GM21381 (cell line): Measurements from ENCODE around the gene MXI1.
A peak's percentile ranks its signal among the peaks of the same experiment; 100 is the strongest.
"Not testable (repeated sequence)": the region's sequence is repeated elsewhere in the genome, so short reads cannot be mapped to it uniquely, and the experiment has no call there.

Source experiments
- ATAC-seq: cut with Tn5 transposase; IDR thresholded peaks from one replicate; pipeline ENCODE4 v1.9.1; 2021; ENCODE audit warnings: mild to moderate bottlenecking, moderate library complexity; ENCODE audit not compliant: unreplicated experiment

Gene MXI1

DNA sequence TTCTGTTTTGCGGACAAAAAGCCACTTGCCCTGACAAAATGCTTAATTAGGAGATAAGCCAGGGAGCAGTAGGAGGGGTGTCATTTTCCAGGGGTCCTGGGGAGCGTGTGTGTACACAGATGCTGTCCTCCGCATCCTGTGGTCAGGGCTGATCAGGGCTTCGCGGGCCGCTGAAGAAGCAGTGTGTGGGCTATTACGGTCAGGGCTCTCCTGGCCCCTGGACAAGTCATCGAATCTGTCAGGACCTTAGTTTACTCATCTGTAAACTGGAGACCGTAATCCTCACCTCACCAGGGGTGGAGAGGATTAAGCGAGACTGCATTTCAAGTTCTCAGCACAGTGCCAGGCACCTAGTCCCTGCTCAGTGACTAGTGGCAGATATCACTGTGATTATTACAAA lies 26.0 kb upstream of the MXI1 start:
- ATAC-seq, result no peak

DNA sequence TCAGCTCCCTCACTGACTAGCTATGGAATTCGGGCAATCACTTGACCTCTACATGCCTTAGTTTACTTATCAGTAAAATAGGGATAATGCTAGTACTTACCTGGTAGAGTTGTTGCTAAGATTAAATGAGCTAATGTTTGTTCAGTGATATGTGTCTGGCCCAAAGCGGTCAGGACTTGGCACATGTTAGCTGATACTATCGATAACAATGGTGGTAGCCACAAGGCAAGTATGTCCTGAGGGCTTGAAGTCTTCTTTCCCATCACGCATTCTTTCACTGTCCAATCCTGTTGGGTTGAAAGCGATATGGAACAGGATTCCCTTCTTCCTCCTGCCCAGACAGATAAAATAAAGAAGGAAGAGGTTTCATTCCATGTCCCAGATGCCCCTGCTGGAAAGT lies 25.5 kb upstream of the MXI1 start:
- ATAC-seq, result no peak

DNA sequence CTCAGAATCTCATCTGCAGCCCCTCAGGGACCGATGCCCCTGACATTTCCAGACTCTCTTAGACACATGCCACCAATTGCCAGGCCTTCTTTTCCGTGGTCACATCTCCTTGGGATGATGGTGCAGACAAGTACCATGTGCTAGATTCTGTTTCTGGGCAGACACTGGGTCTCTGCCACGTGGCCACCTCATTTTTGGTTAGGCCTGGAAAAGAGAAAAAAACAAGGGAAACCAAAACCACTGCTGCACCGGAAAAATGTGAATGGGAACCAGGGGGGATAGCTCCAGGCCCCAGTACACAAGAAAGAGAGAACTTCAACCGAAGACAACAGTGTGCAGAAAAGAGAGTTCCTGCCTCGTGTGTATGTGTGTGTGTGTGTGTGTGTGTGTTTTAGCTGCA lies 23.0 kb upstream of the MXI1 start:
- ATAC-seq, result no peak

DNA sequence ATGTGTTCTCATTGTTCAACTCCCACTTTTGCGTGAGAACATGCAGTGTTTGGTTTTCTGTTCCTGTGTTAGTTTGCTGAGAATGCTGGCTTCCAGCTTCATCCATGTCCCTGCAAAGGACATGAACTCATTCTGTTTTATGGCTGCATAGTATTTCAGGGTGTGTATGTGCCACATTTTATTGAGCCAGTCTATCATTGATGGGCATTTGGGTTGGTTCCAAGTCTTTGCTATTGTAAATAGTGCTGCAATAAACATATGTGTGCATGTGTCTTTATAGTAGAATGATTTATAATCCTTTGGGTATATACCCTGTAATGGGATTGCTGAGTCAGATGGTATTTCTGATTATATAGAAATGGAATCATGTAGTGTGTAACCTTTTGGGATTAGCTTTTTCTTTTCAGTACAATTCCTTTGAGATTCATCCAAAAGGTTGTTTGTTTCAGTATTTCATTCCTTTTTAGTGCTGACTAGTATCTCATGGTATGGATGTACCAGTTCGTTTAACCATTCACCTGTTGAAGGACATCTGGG lies 21.7 kb upstream of the MXI1 start:
- ATAC-seq, result not testable (repeated sequence)

DNA sequence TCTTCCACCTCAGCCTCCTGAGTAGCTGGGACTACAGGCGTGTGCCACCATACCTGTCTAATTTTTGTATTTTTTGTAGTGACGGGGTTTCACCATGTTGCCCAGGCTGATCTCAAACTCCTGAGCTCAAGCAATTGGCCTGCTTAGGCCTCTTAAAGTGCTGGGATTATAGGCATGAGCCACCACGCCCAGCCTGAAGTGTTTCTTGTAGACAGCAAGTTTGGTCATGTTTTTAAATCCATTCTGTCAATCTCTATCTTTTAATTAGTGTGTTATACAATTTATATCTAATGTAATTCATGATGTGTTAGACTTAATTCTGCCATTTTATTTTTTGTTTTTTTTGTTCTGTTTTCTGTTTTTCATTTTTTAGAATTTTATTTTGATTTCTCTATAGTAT lies 17.2 kb upstream of the MXI1 start:
- no peak for ATAC-seq

DNA sequence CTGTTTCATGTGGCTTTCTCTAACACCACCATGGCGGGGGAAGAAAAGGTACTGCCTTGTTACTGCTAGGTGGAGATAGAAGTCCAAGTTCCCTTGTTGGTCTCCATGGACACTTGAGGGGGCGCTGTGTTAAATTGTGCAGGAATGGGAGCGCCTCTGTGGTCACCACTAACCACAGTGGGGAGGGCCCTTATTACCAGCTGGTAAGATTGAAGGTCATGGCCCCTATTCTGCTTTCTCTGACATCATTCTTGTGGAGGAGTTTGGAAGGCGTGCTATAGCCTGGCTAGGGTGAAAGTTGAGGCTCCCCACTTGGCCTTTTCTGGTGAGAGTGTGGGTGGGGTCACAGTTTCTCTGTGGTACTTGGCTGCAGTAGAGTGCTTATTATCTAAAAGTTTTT lies 14.9 kb upstream of the MXI1 start:
- ATAC-seq, result no peak

DNA sequence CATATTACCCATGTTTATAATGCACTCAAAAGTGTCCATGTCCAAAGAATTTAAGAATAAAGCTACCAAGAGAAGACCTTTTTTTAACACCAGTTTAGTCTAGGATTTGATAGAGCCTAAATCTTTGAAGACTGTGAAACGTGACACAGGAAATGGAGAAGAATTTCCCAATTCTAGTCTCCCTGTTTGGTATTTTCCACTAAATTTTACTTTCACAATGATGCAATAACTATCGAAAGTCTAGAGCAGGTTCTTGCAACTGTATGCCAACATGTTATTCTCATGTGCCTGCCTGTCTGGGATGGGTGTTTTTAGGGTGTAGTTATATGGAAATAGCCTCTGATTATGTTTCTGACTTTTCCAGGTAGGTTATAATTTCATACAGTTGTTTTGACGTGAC lies 6.9 kb upstream of the MXI1 start:
- ATAC-seq, result no peak

DNA sequence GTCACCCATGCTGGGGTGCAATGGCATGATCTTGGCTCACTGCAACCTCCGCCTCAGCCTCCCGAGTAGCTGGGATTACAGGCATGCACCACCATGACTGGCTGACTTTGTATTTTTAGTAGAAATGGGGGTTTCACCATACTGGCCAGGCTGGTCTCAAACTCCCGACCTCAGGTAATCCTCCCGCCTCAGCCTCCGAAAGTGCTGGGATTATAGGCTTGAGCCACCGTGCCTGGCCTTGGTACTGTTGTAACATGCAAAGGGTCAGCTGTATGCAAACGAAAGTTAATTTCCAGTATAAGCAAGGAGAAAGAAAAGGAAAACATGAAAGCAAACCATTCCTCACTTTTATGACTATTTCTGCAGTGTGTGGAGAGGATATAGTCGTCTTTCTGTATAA lies 6.4 kb upstream of the MXI1 start:
- not testable (repeated sequence) for ATAC-seq

DNA sequence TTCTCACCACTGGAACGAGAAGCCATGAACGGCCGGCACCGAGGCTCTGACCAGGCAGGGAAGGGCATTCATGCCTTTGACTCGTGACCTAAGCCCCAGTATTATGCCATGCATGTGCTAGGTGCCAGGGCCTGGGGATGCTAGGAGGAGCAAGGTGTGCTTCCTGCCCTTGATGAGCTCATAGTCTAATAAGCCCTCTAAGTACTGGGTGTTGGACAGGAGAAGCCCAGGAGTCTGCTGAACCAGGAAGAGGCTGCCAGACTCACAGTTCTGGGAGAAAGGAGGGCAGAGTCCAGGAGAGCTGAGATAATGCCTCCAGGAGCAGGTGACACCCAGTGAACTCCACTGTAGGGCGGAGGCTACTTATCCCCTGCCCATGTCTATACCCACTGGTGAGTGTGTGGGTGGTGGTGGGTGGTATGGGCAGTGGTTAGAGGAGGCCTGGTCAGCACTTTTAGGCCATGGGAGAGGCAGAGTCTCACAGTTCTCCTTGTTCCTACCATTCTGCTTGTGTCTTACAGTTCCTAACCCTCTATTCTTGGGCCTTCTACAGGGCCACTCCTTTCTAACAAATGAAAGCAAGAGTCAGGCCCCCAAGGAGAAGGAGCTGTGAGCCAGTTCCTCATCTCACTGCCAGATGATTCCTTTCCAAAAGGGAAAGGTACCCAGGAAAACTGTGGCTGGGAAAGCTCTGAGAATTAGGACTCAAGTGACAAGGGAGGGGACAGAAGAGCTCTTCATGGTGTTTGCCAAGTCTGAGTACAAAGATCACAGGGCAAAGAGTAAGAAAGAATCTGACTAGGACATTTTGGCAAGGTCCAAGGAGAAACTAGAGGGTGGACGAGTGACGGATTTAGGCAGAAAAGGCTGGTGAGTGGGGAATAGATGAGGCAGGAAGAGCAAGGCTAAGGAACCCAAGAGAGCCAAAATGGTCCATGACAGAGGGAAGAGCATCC lies 3.6 kb upstream of the MXI1 start:
- ATAC-seq, result no peak

DNA sequence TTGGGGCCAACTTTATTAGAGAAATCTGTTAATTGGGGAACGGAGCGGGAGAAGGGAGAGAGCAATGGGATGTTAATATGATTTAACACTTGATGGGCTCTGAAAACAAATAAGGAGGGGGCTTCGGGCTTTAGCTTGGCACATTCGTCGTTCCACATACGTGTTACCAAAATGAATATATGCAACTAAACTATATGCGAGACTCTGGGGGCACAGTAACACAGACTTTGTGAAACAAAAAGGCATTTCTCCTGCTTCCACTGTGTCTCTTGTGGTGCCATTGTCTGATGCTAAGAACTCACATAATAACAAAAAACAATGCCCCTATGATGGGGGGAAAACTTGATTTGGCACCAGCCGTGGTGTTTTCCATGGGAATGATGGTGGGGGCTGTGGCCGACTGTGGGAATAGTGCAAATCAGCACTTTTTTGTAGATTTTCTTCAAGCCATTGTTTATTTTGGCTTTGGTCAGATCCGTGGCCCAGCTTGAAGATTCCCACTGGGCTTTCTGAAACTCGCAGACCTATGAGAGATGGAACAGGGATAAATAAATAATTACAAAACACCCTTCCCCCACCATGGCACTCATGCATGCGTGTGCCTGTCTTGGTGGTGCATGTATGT lies 2.2 kb upstream of the MXI1 start:
- ATAC-seq, result no peak

DNA sequence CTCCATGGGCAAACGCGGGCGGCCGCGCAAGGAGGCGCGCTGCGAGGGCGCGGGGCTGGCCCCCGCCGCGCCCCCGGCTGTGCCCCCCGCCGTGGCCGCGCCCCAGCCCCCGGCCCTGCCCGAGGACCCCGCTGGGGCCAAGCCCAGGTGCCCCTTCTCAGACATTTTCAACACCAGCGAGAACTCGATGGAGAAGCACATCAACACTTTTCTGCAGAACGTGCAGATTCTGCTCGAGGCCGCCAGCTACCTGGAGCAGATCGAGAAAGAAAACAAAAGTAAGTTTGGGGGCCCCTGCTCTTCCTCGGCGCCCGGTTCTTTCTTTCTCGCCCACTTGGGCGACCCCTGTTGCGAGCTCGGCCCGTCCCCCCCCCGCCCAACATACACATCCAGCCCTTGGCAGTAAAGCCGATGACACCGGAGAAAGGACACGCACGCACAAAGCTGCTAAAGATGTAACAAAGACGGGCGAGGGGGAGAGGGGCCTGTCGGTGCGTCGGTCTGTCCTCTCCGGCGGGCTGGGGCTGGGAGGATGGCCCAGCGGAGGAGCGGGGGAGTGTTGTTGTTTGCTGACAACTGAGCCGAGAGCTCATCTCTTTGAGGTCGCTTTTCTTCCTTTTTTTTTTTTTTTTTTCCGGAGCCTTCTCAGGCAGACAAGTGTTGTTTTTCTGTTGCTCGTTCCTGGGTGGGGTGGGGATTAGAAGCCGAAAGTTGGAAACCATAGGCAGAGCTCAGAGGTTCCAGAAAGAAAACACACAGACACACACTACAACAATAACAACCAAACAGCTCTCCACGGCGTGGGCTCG lies 604 bp downstream of the MXI1 start:
- no peak for ATAC-seq

DNA sequence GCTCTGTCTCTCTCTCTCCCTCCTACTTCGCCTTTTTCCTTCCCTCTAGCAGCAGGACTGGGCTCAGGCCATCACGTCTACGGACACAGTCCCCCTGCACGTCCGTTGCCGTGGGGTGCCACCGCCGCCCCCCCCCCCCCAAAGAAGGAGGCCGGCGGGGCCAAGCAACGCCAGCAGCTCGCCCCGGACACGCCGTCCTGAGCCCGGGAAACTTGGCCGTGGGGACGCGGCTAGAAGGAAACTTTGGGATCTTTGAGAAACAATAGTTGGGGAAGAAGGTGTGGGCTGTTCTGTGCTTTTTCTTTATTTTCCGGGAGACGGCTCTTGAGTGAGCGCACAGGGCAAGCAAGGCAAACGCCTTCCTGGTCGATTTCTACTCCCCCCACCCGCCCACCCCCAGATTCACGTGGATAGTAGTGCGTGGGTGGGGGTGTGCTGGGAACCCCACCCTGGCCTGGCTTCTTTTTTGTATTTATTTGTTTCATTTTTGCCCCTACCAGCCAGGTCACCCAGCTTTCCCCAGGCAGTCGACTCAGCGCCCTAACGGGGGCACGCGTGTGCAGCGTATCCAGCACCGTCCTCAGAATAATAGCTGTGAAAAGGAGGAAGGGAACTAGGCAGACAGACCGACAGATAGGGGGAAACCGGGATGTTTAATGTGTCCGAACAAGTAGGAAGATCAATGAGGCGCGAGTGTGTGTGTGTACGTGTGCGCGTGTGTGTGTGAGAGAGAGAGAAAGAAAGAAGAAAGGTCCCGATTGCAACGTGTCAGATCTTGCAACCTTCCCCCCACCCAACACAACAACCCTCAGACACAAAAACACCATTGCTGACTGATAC lies 1.4 kb downstream of the MXI1 start:
- ATAC-seq, result no peak

DNA sequence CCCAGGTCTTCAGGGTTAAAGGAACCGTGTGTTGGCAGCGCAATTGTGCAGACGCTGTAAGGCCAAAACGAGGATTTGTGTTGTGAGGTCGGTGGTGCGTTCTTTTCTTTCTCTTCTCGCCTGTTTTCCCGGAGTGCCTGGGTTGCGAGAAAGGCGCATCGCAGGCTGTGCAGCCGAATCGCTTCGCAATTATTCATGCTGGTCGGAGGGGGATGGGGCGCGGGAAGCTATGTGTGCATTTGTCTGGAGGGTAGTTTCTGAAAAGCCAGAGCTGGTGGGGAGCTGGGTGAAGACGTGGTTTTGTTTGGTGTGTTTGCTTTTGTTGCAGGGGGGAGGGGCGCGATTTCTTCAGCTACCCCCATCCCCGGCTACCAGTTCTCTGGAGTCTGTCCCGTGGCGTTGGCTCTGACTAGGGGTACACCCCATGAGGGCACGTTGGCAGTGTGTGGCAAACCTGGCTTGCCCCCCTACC lies 2.1 kb downstream of the MXI1 start:
- ATAC-seq, result no peak

DNA sequence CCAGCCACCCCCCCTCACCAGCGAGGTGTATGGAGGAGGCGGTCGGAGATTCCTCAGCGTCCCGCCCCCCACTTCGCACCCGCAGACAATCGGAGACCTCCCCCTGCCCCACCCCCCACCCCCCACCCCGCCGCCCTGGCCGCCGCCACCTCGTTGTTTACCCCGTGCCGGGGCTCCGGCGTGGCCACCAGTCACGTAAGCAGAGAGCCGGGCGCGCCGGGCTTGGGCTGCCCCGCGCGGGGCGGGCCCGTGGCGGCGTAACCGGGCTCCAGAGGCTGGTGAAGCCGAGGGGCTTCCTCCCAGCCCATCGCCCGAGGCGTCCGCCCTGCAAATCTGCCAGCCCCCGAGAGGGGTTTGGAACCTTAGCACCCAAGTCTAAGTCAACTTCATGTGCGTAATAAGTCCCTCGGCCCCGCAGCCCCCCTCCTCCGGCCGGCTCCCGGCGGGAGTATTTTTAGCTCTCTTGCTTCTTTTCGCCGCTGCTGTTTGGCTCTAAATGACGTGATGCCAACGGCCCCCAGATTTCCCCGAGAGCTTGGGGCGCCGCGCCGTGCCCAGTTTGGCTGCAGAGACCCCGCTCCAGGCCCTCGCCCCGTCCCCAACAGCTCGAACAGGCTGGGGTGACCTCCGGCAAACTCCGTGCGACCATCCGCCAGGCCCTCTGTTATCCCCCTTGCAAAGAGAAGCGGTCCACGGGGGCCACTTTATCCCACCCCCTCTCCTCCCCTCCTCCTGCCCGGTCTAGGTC lies 2.7 kb downstream of the MXI1 start:
- no peak for ATAC-seq

DNA sequence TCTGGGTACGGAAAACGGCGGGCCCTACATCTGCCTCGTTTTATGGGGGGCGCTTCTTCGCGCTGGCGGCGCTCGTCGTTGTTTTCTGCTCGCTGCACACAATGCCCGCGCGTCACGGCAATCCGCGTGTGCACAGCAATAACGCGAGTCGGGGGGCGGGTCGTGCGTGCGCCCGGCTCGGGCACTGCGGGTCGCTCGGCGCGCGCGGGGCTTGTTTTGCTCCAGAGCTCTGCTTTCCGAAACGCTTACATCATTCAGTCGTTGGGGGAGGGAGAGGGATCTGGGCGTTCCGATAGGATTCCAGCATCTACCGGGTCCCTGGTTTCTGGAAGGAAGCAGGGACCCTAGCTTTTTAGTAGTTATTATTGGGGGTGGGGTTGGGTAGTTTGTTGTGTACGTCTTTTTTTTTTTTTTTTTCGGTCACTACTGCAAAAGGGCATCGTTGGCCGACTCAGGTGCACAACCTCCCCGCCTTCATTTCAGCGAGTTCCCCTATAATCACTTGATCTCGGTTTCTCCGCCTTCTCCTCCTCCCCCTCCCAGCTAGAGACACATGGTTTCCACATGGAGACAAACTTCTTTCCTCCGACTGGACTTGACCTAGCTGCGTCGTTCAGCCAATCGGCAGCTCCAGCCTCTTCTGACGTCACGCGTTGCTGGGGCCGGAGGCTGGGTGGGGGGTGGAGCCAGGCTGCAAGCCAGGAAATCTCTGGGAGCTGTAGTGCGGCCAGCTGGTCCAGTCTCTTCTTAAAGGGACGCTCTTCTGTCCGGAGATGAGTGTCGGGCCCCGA lies 3.5 kb downstream of the MXI1 start:
- peak; percentile 68 for ATAC-seq

DNA sequence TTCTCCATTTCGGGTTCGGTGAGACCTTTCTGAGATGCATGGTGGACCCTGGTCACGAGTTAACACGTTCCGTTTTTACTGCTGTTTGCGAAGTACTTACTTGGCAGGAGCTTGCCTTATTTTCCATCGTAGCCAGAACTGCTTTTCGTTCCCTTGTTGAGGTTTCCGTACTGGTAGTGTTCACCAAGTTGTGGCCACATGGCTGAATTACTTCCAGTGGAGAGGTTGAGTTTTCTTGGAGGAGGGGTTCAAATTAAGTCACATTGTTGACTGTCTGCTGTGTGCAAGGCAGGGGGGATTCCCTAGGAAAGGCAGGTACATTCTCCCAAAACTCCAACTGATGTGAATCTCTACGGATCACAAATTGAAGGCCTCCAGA lies 4.0 kb downstream of the MXI1 start:
- ATAC-seq, result no peak

DNA sequence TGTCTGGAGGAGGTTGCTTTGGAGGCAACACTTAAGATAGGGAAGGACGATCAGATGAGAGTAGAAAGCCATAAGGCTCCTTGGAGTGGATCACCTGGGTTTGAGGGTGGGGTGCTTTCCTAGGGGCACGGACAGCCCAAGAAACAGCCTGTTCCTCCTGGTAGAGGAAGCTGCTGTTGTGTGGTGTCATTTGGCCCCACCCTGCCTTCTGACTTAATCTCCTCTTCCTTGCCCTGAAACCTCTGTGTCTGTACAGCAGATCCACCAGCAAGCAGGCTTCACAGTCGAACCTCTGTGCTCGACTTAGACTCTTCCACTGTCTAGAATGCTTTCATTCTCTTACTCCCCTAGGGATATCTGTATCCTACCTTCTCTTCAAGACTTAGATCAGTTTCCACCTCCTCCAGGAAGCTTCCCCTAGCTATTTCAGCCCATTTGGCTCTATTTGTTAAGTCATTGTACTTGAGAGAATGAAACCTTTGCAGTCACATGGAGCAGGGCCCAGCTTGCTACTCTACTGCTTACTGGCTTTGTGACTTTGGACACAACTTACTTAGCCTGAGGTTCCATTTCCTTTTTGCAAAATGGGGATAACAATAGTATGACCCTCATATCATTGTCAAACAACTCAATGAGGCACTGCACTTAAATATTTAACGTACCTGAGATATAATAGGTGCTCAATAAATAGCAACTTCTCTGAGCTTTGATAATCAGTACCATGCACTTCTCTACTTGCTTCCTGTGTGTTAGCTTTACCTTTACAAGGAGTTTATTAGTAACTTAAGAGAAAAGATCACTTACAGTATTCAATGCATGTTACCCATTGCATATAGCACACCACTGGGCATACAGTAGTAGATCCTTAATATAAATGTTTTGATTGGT lies 5.0 kb downstream of the MXI1 start:
- no peak for ATAC-seq

DNA sequence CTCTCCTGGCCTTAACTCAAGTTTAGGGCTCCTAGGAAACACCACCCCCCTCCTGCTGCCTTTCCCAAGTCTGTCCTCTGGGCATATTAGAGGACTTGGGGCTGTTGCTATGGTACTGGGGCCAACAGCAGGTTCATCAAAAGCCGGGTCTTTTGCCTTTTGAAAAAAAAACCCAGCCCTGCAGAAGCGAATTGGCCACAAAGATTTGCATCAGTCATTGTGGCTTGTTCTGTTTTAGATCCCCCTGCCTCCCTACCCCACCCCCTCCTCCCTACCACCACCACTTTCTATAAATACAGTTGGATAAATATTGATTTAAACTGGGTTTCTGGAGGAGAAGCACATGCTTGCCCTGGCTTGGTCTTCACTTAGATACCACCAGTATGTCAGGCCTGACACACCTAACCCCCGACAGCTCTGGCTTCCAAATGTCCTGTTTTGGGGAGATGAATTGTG lies 7.0 kb downstream of the MXI1 start:
- peak; percentile 29 for ATAC-seq
